Activated CD4-positive, alpha-beta T cell treated with anti-CD3 and anti-CD28 coated beads, Interleukin-2, amount 10 ng/mL, durations not matched to agents 7 days and 5 days (primary cell): ENCODE data around the gene MBD5. TPM values are rescaled to one million over a fixed set of nuclear protein-coding genes. Genes with fewer than 3 reads are reported as not detected.
A peak's percentile ranks its signal among the peaks of the same experiment; 100 is the strongest.

Source experiments
- CTCF ChIA-PET: fragments of 350-600 bp; sonication (Branson Sonifier 250); formaldehyde crosslinking; loops from one replicate; lab custom pipeline; 2021; ENCODE audit warnings: antibody characterized with exemption; lab: Charles Lee
- POLR2A ChIA-PET: fragments of 350-600 bp; sonication (Branson Sonifier 250); formaldehyde crosslinking; loops from one replicate; lab custom pipeline; 2021; ENCODE audit warnings: antibody characterized with exemption; lab: Charles Lee
- DNase-seq: peaks from one replicate; pipeline ENCODE4 v3.0.0-alpha.2; 2020
- H3K27ac Mint-ChIP-seq: one replicate; pipeline ENCODE4 v1.8.0; 2021; ENCODE audit warnings: mild to moderate bottlenecking, moderate library complexity, mixed read lengths
- H3K27me3 Mint-ChIP-seq: one replicate; pipeline ENCODE4 v1.8.0; 2021; ENCODE audit warnings: mixed read lengths
- H3K36me3 Mint-ChIP-seq: one replicate; pipeline ENCODE4 v1.8.0; 2021; ENCODE audit warnings: low read depth, mixed read lengths
- H3K4me1 Mint-ChIP-seq: one replicate; pipeline ENCODE4 v1.8.0; 2021; ENCODE audit warnings: mixed read lengths
- H3K4me3 Mint-ChIP-seq: one replicate; pipeline ENCODE4 v1.8.0; 2021; ENCODE audit warnings: mild to moderate bottlenecking, moderate library complexity, mixed read lengths
- H3K9me3 Mint-ChIP-seq: one replicate; pipeline ENCODE4 v1.8.0; 2021; ENCODE audit warnings: mixed read lengths
- total RNA-seq, 2 experiments: library from RNA; stranded (reverse); gene quantifications; one replicate each; pipeline ENCODE4 v1.2.3, GENCODE V29; 2021

Gene MBD5
- total RNA-seq, 2 experiments from 2014 or later: 41.1 to 51.7 TPM

DNA sequence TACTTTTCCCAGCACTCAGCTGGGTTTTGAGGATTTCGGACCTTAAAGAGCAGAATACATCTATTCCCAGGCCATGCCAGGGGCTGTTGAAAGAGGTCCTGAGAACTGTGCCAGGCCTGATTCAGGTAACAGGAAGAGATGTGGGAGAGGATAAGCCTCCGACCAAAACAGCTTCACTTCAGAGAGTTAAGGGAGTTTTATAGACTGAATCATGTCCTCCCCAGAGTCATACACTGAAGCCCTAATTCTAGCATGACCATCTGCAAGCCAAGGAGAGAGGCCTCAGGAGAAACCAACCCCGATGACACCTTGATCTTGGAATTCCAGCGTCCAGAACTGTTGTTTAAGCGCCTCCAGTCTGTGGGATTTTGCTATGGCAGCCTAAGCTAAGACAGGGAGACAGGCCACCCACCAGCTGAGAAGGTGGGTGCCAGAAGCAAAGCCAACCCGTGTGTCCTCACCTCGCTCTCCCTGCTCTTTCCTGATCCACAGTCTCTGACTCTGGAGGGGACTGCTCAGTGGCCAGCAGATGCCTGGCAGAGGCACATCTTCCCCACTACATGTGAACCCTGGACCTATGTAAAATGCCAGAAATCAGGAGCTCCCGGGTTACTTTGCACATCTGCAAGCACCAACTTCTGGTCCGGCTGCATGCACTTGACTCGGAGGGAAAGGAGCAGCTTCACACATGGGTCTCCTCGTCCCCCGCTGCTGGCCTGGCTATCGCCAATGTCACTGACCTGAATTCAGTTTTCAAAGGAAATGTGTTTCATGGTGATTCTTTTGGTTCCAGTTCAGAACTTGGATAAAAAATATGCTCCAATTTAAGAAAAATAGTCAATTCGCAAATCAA lies 506.8 kb downstream of the MBD5 start:
- no peaks in the 10 kb centered on the region for H3K27me3 Mint-ChIP-seq
- peak overlapping the region; percentile 67 for H3K4me3 Mint-ChIP-seq
- peaks cover 75% of the 10 kb centered on the region for H3K4me1 Mint-ChIP-seq
- peak overlapping the region; percentile 93 for H3K27ac Mint-ChIP-seq
- POLR2A ChIA-PET: interaction anchor here (0.8 kb wide), 1 partner anchor 10 kb away, joined by 3 read pairs; no protein-coding TSS in a partner anchor
- CTCF ChIA-PET: interaction anchor here (0.8 to 8.8 kb wide), 4 partner anchors 15 to 34 kb away, joined by 3 to 82 read pairs (median 10); no protein-coding TSS in a partner anchor
- peaks cover 2% of the 10 kb centered on the region for H3K9me3 Mint-ChIP-seq
- H3K36me3 Mint-ChIP-seq: peaks cover 5% of the 10 kb centered on the region
- DNase-seq: no peak

DNA sequence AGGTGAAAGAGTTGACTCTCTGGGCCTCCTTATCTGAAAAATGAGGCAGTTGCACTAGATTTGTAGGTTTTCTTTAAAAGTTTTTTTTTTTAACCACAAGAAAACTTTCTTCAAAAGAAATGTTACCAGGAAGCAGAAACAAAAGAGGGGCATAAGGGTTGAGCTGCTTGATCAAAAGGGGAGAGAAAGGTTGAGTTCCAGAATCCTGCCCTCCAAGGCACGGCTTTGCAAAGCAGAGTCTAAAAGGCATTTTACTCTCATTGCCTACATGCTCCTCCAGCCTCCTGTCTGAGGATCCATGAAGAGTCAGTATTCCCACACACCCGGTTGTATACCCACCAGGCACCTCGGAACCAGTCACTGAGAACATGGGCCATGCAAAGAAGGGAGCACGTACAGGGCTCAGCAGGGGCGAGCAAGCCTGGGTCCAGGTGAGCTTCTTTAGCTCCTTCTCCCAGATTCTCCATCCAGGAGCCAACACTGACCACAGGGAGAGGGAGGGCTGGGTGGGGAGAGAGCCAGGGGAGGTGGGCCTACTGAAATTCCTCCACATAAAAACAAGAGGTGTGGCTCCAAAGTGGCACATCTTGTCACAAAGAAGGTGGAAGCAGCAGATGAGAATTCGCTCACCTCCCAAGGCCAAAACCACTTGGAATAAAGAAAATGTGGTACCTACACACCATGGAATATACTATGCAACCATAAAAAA lies 507.6 kb downstream of the MBD5 start:
- ChIA-PET CTCF (interaction anchor here (0.7 to 8.8 kb wide), 5 partner anchors 14 to 520 kb away, joined by 3 to 82 read pairs (median 4); no protein-coding TSS in a partner anchor), POLR2A (no interaction called here)
- Mint-ChIP-seq H3K27me3 (no peaks in the 10 kb centered on the region), H3K9me3 (peaks cover 2% of the 10 kb centered on the region), H3K4me1 (peaks cover 67% of the 10 kb centered on the region), H3K36me3 (peaks cover 5% of the 10 kb centered on the region), H3K4me3 (peak overlapping the region; percentile 67), H3K27ac (peak overlapping the region; percentile 93)
- peak; percentile 33 for DNase-seq

GRCh38 chr2:148529745-148530144 lies 508.9 kb downstream of the MBD5 start:
- H3K36me3 Mint-ChIP-seq: peaks cover 5% of the 10 kb centered on the region
- H3K9me3 Mint-ChIP-seq: peaks cover 2% of the 10 kb centered on the region
- H3K27me3 Mint-ChIP-seq: no peaks in the 10 kb centered on the region
- ChIA-PET CTCF (interaction anchor here (0.9 to 8.8 kb wide), 3 partner anchors 12 to 25 kb away, joined by 3 to 82 read pairs (median 3); no protein-coding TSS in a partner anchor), POLR2A (no interaction called here)
- DNase-seq: no peak
- peaks cover 54% of the 10 kb centered on the region for H3K4me1 Mint-ChIP-seq
- no peak overlapping the region for H3K4me3 Mint-ChIP-seq
- H3K27ac Mint-ChIP-seq: peak overlapping the region; percentile 50

GRCh38 chr2:148530350-148530749 lies 509.5 kb downstream of the MBD5 start:
- H3K9me3 Mint-ChIP-seq: peaks cover 2% of the 10 kb centered on the region

GRCh38 chr2:148531235-148531634 lies 510.3 kb downstream of the MBD5 start:
- POLR2A ChIA-PET: no interaction called here

More at GRCh38 chr2:148530350-148530749, 509.5 kb downstream of the MBD5 start:
- DNase-seq: no peak
- H3K36me3 Mint-ChIP-seq: peaks cover 2% of the 10 kb centered on the region
- H3K4me1 Mint-ChIP-seq: peaks cover 48% of the 10 kb centered on the region
- CTCF ChIA-PET: interaction anchor here (1.3 to 8.8 kb wide), 2 partner anchors 12 to 24 kb away, joined by 3 to 82 read pairs; no protein-coding TSS in a partner anchor
- no peaks in the 10 kb centered on the region for H3K27me3 Mint-ChIP-seq
- POLR2A ChIA-PET: no interaction called here
- H3K4me3 Mint-ChIP-seq: no peak overlapping the region
- H3K27ac Mint-ChIP-seq: no peak overlapping the region

GRCh38 chr2:148531669-148532428 lies 511.0 kb downstream of the MBD5 start:
- no peak for DNase-seq
- H3K27ac Mint-ChIP-seq: no peak overlapping the region
- peaks cover 34% of the 10 kb centered on the region for H3K4me1 Mint-ChIP-seq
- H3K9me3 Mint-ChIP-seq: no peaks in the 10 kb centered on the region
- POLR2A ChIA-PET: no interaction called here
- no peak overlapping the region for H3K4me3 Mint-ChIP-seq
- no peaks in the 10 kb centered on the region for H3K36me3 Mint-ChIP-seq
- H3K27me3 Mint-ChIP-seq: no peaks in the 10 kb centered on the region
- CTCF ChIA-PET: interaction anchor here (1.0 to 8.8 kb wide), 2 partner anchors 9 to 10 kb away, joined by 3 to 82 read pairs; no protein-coding TSS in a partner anchor

More at GRCh38 chr2:148531235-148531634, 510.3 kb downstream of the MBD5 start:
- H3K27me3 Mint-ChIP-seq: no peaks in the 10 kb centered on the region
- H3K4me1 Mint-ChIP-seq: peaks cover 40% of the 10 kb centered on the region
- H3K4me3 Mint-ChIP-seq: no peak overlapping the region
- CTCF ChIA-PET: interaction anchor here (1.0 to 8.8 kb wide), 2 partner anchors 9 to 11 kb away, joined by 3 to 82 read pairs; no protein-coding TSS in a partner anchor
- no peak for DNase-seq
- H3K9me3 Mint-ChIP-seq: no peaks in the 10 kb centered on the region
- no peaks in the 10 kb centered on the region for H3K36me3 Mint-ChIP-seq
- no peak overlapping the region for H3K27ac Mint-ChIP-seq

DNA sequence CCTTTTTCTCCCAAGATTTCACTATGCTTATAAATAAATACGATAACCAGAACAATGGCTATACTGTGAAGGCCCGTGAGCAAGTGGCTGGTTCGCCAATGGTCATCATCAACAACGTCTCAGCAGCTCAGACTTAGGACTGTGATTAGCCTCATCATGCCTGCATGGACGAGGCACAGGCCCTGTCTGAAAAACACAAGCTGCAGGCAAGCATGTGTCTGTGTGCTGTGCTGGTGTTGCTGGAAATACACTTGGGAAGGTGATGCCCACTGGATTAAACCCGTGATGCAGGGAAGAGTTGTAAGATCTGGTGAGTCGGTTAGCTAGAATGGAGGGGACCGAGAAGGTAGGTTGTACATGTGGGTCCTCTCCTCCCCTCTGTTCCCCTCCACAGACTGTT lies 512.1 kb downstream of the MBD5 start:
- Mint-ChIP-seq H3K36me3 (no peaks in the 10 kb centered on the region), H3K4me3 (no peak overlapping the region), H3K9me3 (no peaks in the 10 kb centered on the region), H3K4me1 (peaks cover 23% of the 10 kb centered on the region), H3K27me3 (no peaks in the 10 kb centered on the region), H3K27ac (no peak overlapping the region)
- ChIA-PET POLR2A (no interaction called here), CTCF (interaction anchor here (1.4 to 8.8 kb wide), 2 partner anchors 9 to 16 kb away, joined by 3 to 82 read pairs; no protein-coding TSS in a partner anchor)
- DNase-seq: no peak

DNA sequence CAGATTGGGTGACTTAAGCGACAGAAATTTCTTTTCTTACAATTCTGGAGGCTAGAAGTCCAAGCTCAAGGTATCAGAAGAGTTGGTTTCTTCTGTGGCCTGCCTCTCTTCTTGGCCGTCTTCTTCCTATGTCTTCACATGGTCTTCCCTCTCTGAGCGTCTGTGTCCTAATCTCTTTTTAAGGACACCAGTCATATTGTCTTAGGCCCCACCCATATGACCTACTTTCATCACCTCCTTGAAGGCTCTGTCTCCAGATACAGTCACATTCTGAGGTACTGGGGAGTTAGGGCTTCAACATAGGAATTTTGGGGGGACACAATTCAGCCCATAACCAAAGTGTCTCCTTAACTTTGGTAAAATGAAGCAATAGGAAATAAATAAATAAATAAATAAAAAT lies 512.8 kb downstream of the MBD5 start:
- H3K4me3 Mint-ChIP-seq: no peak overlapping the region
- no peaks in the 10 kb centered on the region for H3K27me3 Mint-ChIP-seq
- DNase-seq: no peak
- H3K9me3 Mint-ChIP-seq: no peaks in the 10 kb centered on the region
- ChIA-PET CTCF (interaction anchor here (1.2 to 8.8 kb wide), 3 partner anchors 9 to 16 kb away, joined by 3 to 82 read pairs (median 4); no protein-coding TSS in a partner anchor), POLR2A (no interaction called here)
- H3K4me1 Mint-ChIP-seq: peaks cover 20% of the 10 kb centered on the region
- H3K36me3 Mint-ChIP-seq: no peaks in the 10 kb centered on the region
- no peak overlapping the region for H3K27ac Mint-ChIP-seq

GRCh38 chr2:148534416-148535204 lies 513.7 kb downstream of the MBD5 start:
- no peaks in the 10 kb centered on the region for H3K9me3 Mint-ChIP-seq
- no peak overlapping the region for H3K27ac Mint-ChIP-seq
- peaks cover 16% of the 10 kb centered on the region for H3K4me1 Mint-ChIP-seq

DNA sequence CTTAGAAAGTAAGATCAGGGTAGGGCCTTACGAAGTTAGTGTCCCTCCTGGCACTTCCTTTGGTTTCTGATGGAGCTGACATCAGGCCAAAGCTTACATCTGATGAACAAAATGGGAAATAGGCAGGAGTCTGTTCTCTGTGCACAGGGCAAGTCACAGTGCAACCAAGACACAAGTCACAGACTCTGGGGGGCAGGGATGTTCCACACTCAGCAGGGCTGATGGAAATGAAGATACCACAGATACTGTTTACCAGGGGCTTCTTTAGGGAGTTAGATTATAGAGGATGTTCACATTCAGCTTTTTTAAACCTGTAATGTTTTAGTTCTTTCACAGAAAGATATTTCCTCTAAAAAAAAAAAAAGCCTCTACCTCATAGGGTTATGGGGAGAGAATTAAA lies 517.5 kb downstream of the MBD5 start:
- Mint-ChIP-seq H3K27ac (no peak overlapping the region), H3K27me3 (no peaks in the 10 kb centered on the region), H3K4me3 (no peak overlapping the region), H3K9me3 (peaks cover 4% of the 10 kb centered on the region), H3K36me3 (no peaks in the 10 kb centered on the region), H3K4me1 (peaks cover 30% of the 10 kb centered on the region)
- POLR2A ChIA-PET: interaction anchor here (1.0 kb wide), 1 partner anchor 11 kb away, joined by 3 read pairs; no protein-coding TSS in a partner anchor
- CTCF ChIA-PET: interaction anchor here (0.6 to 9.9 kb wide), 8 partner anchors 7 to 568 kb away, joined by 3 to 82 read pairs (median 4); no protein-coding TSS in a partner anchor
- no peak for DNase-seq

More at GRCh38 chr2:148534416-148535204, 513.7 kb downstream of the MBD5 start:
- ChIA-PET POLR2A (no interaction called here), CTCF (interaction anchor here (1.2 to 8.8 kb wide), 4 partner anchors 8 to 26 kb away, joined by 3 to 82 read pairs (median 5); no protein-coding TSS in a partner anchor)
- Mint-ChIP-seq H3K27me3 (no peaks in the 10 kb centered on the region), H3K36me3 (no peaks in the 10 kb centered on the region), H3K4me3 (no peak overlapping the region)
- DNase-seq: no peak

DNA sequence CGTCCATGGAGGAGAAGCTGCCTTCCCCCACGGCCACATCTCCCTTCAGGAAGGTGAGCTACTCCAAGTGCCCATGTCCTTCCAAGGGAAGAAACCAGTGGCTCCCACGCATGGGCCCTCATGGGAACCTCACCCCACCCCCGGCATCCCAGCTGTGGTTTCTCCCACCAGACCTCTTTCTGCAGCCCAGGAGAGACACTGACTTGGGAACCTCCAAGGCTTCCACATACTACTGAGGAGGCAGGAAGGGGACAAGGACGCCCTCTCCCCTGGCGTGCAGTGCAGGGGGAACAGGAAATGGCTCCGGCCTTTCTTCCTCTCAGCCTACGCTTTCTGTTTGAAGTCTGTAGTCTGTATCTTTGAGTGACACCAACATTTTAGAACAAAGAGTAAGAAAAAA lies 519.1 kb downstream of the MBD5 start:
- DNase-seq: peak; percentile 50
- peaks cover 4% of the 10 kb centered on the region for H3K9me3 Mint-ChIP-seq

More for the DNA sequence above, 519.1 kb downstream of the MBD5 start:
- Mint-ChIP-seq H3K27ac (peak overlapping the region; percentile 90), H3K27me3 (no peaks in the 10 kb centered on the region), H3K4me3 (no peak overlapping the region), H3K36me3 (peaks cover 2% of the 10 kb centered on the region), H3K4me1 (peaks cover 34% of the 10 kb centered on the region)
- CTCF ChIA-PET: interaction anchor here (0.8 to 9.9 kb wide), 6 partner anchors 9 to 85 kb away, joined by 3 to 82 read pairs (median 4); no protein-coding TSS in a partner anchor
- POLR2A ChIA-PET: interaction anchor here (0.6 kb wide), 1 partner anchor 121 kb away, joined by 7 read pairs; no protein-coding TSS in a partner anchor
